HEK293 (cell line): ENCODE results near the gene NDUFS1.

Experiments used
- CTCF ChIA-PET: fragments of 350-600 bp; formaldehyde crosslinking; extraction: SDS; loops from one replicate; lab custom pipeline; 2021; ENCODE audit warnings: antibody characterized with exemption; lab: Yijun Ruan, JAX
- POLR2A ChIA-PET: fragments of 300-600 bp; formaldehyde crosslinking; extraction: SDS; loops from one replicate; lab custom pipeline; 2020; ENCODE audit warnings: antibody characterized with exemption, inconsistent platforms; lab: Yijun Ruan, JAX
- H3K27ac ChIP-seq: fragments of 200-500 bp; sonication (Bioruptor generic); 2 replicates; pipeline ENCODE4 v1.5.1; 2014; ENCODE audit warnings: low read depth, low read length, control low read depth, inconsistent platforms; ENCODE audit errors: extremely low read depth
- H3K36me3 ChIP-seq, 2 experiments: fragments of 200-500 bp in 1 of 2; sonication (Bioruptor generic) in 1 of 2; 1 replicate in 1 of 2; 2 replicates in 1 of 2; pipeline ENCODE4 v1.5.1; 2014 to 2017; ENCODE audit warnings: inconsistent platforms in 2 of 2, low read length in 2 of 2; ENCODE audit not compliant: control insufficient read depth in 2 of 2, insufficient read depth in 1 of 2
- H3K4me1 ChIP-seq: fragments of 200-500 bp; sonication (Bioruptor generic); 2 replicates; pipeline ENCODE4 v1.5.1; 2014; ENCODE audit warnings: mild to moderate bottlenecking, low read length, inconsistent platforms; ENCODE audit not compliant: control insufficient read depth, insufficient read depth
- H3K4me3 ChIP-seq: 2 replicates; pipeline ENCODE4 v1.5.1; 2011; ENCODE audit warnings: low read depth, mild to moderate bottlenecking, control low read depth, low read length, moderate library complexity
- H3K9me3 ChIP-seq: fragments of 200-500 bp; sonication (Bioruptor generic); 2 replicates; pipeline ENCODE4 v1.5.1; 2014; ENCODE audit warnings: low read depth, low read length, inconsistent platforms; ENCODE audit not compliant: control insufficient read depth, insufficient read depth
- BCL6B ChIP-seq: fragments of 450-650 bp; formaldehyde crosslinking; IDR thresholded peaks from 2 replicates; pipeline ENCODE4 v1.5.1; 2017; ENCODE audit warnings: missing biosample characterization, missing genetic modification characterization
- CTCF ChIP-seq: fragments of 450-650 bp; formaldehyde crosslinking; IDR thresholded peaks from 2 replicates; pipeline ENCODE4 v1.5.1; 2016; ENCODE audit warnings: missing biosample characterization, missing genetic modification characterization
- EGR2 ChIP-seq: fragments of 450-650 bp; formaldehyde crosslinking; IDR thresholded peaks from 2 replicates; pipeline ENCODE4 v1.5.1; 2016; ENCODE audit warnings: low read depth, missing biosample characterization, missing genetic modification characterization
- GFI1B ChIP-seq: fragments of 450-650 bp; formaldehyde crosslinking; IDR thresholded peaks from 2 replicates; pipeline ENCODE4 v1.5.1; 2016; ENCODE audit warnings: missing biosample characterization, missing genetic modification characterization
- GLIS2 ChIP-seq: fragments of 450-650 bp; formaldehyde crosslinking; IDR thresholded peaks from 2 replicates; pipeline ENCODE4 v1.5.1; 2016; ENCODE audit warnings: missing biosample characterization, missing genetic modification characterization
- HOXD13 ChIP-seq: sonication (generic); formaldehyde crosslinking; IDR thresholded peaks from 2 replicates; pipeline ENCODE4 v1.8.0; 2022; ENCODE audit warnings: missing genetic modification reagents, borderline replicate concordance
- KLF16 ChIP-seq: fragments of 450-650 bp; formaldehyde crosslinking; IDR thresholded peaks from 2 replicates; pipeline ENCODE4 v1.5.1; 2017; ENCODE audit warnings: missing biosample characterization, missing genetic modification characterization
- PRDM1 ChIP-seq: fragments of 450-650 bp; formaldehyde crosslinking; IDR thresholded peaks from 2 replicates; pipeline ENCODE4; 2016; ENCODE audit warnings: missing biosample characterization, missing genetic modification characterization
- REPIN1 ChIP-seq: fragments of 450-650 bp; formaldehyde crosslinking; IDR thresholded peaks from 2 replicates; pipeline ENCODE4 v1.5.1; 2017; ENCODE audit warnings: missing biosample characterization, missing genetic modification characterization, low read depth
- SP7 ChIP-seq: fragments of 450-650 bp; formaldehyde crosslinking; IDR thresholded peaks from 2 replicates; pipeline ENCODE4 v1.5.1; 2016; ENCODE audit warnings: missing biosample characterization, missing genetic modification characterization
- ZBTB6 ChIP-seq: fragments of 450-650 bp; formaldehyde crosslinking; IDR thresholded peaks from 2 replicates; pipeline ENCODE4 v1.5.1; 2017; ENCODE audit warnings: missing biosample characterization, missing genetic modification characterization
- ZIC2 ChIP-seq: fragments of 450-650 bp; formaldehyde crosslinking; IDR thresholded peaks from 2 replicates; pipeline ENCODE4 v1.5.1; 2016; ENCODE audit warnings: missing biosample characterization, missing genetic modification characterization
- ZNF10 ChIP-seq: fragments of 450-650 bp; formaldehyde crosslinking; IDR thresholded peaks from 2 replicates; pipeline ENCODE4 v1.5.1; 2017; ENCODE audit warnings: missing biosample characterization, missing genetic modification characterization
- ZNF157 ChIP-seq: fragments of 450-650 bp; formaldehyde crosslinking; IDR thresholded peaks from 2 replicates; pipeline ENCODE4 v1.5.1; 2016; ENCODE audit warnings: missing biosample characterization, missing genetic modification characterization
- ZNF175 ChIP-seq: fragments of 450-650 bp; formaldehyde crosslinking; IDR thresholded peaks from 2 replicates; pipeline ENCODE4 v1.5.1; 2016; ENCODE audit warnings: missing biosample characterization, missing genetic modification characterization
- ZNF223 ChIP-seq: fragments of 450-650 bp; formaldehyde crosslinking; IDR thresholded peaks from 2 replicates; pipeline ENCODE4 v1.5.1; 2016; ENCODE audit warnings: missing biosample characterization, missing genetic modification characterization
- ZNF433 ChIP-seq: fragments of 450-650 bp; formaldehyde crosslinking; IDR thresholded peaks from 2 replicates; pipeline ENCODE4 v1.5.1; 2016; ENCODE audit warnings: missing biosample characterization, missing genetic modification characterization, low read depth
- ZNF48 ChIP-seq: fragments of 450-650 bp; formaldehyde crosslinking; IDR thresholded peaks from 2 replicates; pipeline ENCODE4 v1.5.1; 2016; ENCODE audit warnings: missing biosample characterization, missing genetic modification characterization
- ZNF510 ChIP-seq: fragments of 450-650 bp; formaldehyde crosslinking; IDR thresholded peaks from 2 replicates; pipeline ENCODE4 v1.5.1; 2018; ENCODE audit warnings: mild to moderate bottlenecking, missing genetic modification characterization, missing biosample characterization; ENCODE audit not compliant: insufficient replicate concordance
- ZNF530 ChIP-seq: fragments of 450-650 bp; formaldehyde crosslinking; IDR thresholded peaks from 2 replicates; pipeline ENCODE4 v1.5.1; 2016; ENCODE audit warnings: low read depth, missing biosample characterization, missing genetic modification characterization
- ZNF560 ChIP-seq: fragments of 450-650 bp; formaldehyde crosslinking; IDR thresholded peaks from 2 replicates; pipeline ENCODE4 v1.5.1; 2017; ENCODE audit warnings: missing biosample characterization, missing genetic modification characterization, borderline replicate concordance
- ZNF585B ChIP-seq: fragments of 450-650 bp; formaldehyde crosslinking; IDR thresholded peaks from 2 replicates; pipeline ENCODE4 v1.5.1; 2016; ENCODE audit warnings: missing biosample characterization, missing genetic modification characterization
- ZNF626 ChIP-seq: fragments of 450-650 bp; sonication (Bioruptor Pico); formaldehyde crosslinking; IDR thresholded peaks from 2 replicates; pipeline ENCODE4 v1.5.1; 2018; ENCODE audit warnings: missing biosample characterization, missing genetic modification characterization, inconsistent platforms
- ZNF639 ChIP-seq: fragments of 450-650 bp; formaldehyde crosslinking; IDR thresholded peaks from 2 replicates; pipeline ENCODE4 v1.5.1; 2016; ENCODE audit warnings: missing biosample characterization, missing genetic modification characterization
- ZNF670 ChIP-seq: fragments of 450-650 bp; formaldehyde crosslinking; IDR thresholded peaks from 2 replicates; pipeline ENCODE4 v1.5.1; 2016; ENCODE audit warnings: missing biosample characterization, missing genetic modification characterization, low read depth
- ZXDB ChIP-seq: fragments of 450-650 bp; formaldehyde crosslinking; IDR thresholded peaks from 2 replicates; pipeline ENCODE4 v1.5.1; 2016; ENCODE audit warnings: missing biosample characterization, missing genetic modification characterization

Gene NDUFS1

GRCh38 chr2:206069417-206069816 lies 89.8 kb downstream of the NDUFS1 start:
- no peaks in the 10 kb centered on the region for H3K36me3 ChIP-seq
- TF ChIP-seq ZNF175 (tag by site-specific recombination) (no peak), ZNF10 (tag by site-specific recombination) (no peak), ZNF530 (tag by site-specific recombination) (no peak), REPIN1 (tag by site-specific recombination) (no peak), ZNF560 (tag by site-specific recombination) (no peak), ZXDB (tag by site-specific recombination) (no peak), HOXD13 (CRISPR knock-in tag) (no peak), ZNF48 (no peak), ZNF670 (tag by site-specific recombination) (no peak), CTCF (tag by site-specific recombination) (no peak), GLIS2 (tag by site-specific recombination) (no peak), ZNF510 (tag by site-specific recombination) (no peak), GFI1B (no peak), ZNF433 (tag by site-specific recombination) (no peak)
- H3K4me3 ChIP-seq = no peak overlapping the region
- H3K27ac ChIP-seq = no peak overlapping the region
- no peaks in the 10 kb centered on the region for H3K4me1 ChIP-seq
- no peaks in the 10 kb centered on the region for H3K9me3 ChIP-seq
- ChIA-PET POLR2A (no interaction called here), CTCF (no interaction called here)

- Histone ChIP-seq H3K4me1 (no peaks in the 10 kb centered on the region), H3K27ac (no peak overlapping the region), H3K4me3 (no peak overlapping the region), H3K36me3 (no peaks in the 10 kb centered on the region), H3K9me3 (no peaks in the 10 kb centered on the region)
- ChIA-PET POLR2A (no interaction called here), CTCF (interaction anchor here (0.7 kb wide), 1 partner anchor 64 kb away, joined by 3 read pairs; no protein-coding TSS in a partner anchor)
- TF ChIP-seq EGR2 (tag by site-specific recombination) (no peak), SP7 (tag by site-specific recombination) (no peak), BCL6B (no peak), ZNF585B (no peak), ZBTB6 (no peak), ZNF626 (tag by site-specific recombination) (no peak), ZIC2 (no peak), KLF16 (no peak), ZNF639 (tag by site-specific recombination) (no peak), ZNF223 (tag by site-specific recombination) (no peak), ZNF157 (tag by site-specific recombination) (no peak), PRDM1 (tag by site-specific recombination) (no peak)
These were observed 91.0 kb downstream of the NDUFS1 start for GRCh38 chr2:206068207-206068606.
